ENCODE measurements around the gene HAGH. TPM values are rescaled to one million over a fixed set of nuclear protein-coding genes. Genes with fewer than 3 reads are reported as not detected.
A peak's percentile ranks its signal among the peaks of the same experiment; 100 is the strongest.

HAGH gene
- total and polyA plus RNA-seq, 9 of the 15 experiments (the other 6 are each of a cell fraction or from before 2014, with no cell fraction given) = 0.46 to 35.1 (median 16.8) TPM

GRCh38 chr16:1815461-1815860 lies 11.2 kb downstream of the HAGH start:
- DNase-seq (ENCODE audit: extremely low read depth in 1 of 4, low spot score in 3 of 4) = no peak
- no TSS peak for BruUV-seq (replicated peaks)
- H3K9me1 ChIP-seq (ENCODE audit: control insufficient read depth, insufficient read depth, low read length) = no peaks in the 10 kb centered on the region
- WGBS (ENCODE audit: insufficient coverage, low coverage, missing lambda C conversion rate) = 78% methylated on average over 11 of the region's 11 CpGs
- intact Hi-C loops (cut with micrococcal nuclease) = no loop called here
- no peak for TF ChIP-seq SAP30 (IDR thresholded peaks at IDR 0.05; ENCODE audit: borderline replicate concordance, insufficient read depth, low read depth, low read length, poor library complexity, severe bottlenecking)
- TF ChIP-seq, protein P1, sequence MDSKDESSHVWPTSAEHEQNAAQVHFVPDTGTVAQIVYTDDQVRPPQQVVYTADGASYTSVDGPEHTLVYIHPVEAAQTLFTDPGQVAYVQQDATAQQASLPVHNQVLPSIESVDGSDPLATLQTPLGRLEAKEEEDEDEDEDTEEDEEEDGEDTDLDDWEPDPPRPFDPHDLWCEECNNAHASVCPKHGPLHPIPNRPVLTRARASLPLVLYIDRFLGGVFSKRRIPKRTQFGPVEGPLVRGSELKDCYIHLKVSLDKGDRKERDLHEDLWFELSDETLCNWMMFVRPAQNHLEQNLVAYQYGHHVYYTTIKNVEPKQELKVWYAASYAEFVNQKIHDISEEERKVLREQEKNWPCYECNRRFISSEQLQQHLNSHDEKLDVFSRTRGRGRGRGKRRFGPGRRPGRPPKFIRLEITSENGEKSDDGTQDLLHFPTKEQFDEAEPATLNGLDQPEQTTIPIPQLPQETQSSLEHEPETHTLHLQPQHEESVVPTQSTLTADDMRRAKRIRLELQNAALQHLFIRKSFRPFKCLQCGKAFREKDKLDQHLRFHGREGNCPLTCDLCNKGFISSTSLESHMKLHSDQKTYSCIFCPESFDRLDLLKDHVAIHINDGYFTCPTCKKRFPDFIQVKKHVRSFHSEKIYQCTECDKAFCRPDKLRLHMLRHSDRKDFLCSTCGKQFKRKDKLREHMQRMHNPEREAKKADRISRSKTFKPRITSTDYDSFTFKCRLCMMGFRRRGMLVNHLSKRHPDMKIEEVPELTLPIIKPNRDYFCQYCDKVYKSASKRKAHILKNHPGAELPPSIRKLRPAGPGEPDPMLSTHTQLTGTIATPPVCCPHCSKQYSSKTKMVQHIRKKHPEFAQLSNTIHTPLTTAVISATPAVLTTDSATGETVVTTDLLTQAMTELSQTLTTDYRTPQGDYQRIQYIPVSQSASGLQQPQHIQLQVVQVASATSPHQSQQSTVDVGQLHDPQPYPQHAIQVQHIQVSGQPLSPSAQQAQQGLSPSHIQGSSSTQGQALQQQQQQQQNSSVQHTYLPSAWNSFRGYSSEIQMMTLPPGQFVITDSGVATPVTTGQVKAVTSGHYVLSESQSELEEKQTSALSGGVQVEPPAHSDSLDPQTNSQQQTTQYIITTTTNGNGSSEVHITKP (IDR thresholded peaks at IDR 0.05; ENCODE audit: partially characterized antibody) = peak; percentile 12
- no peak for TF ChIP-seq SRSF7 (optimal IDR thresholded peaks at IDR 0.05; ENCODE audit: low read depth, low read length)
- ATAC-seq = no peak
- H3K27me3 ChIP-seq (ENCODE audit: control insufficient read depth in 2 of 2, insufficient read depth in 2 of 2, low read length in 2 of 2) = no peaks in the 10 kb centered on the region
- H3K4me2 ChIP-seq (ENCODE audit: insufficient read depth, low read length) = no peak overlapping the region
- H3K4me3 ChIP-seq = no peak overlapping the region
- H3K4me1 ChIP-seq (replicated peaks in 1 of 2; ENCODE audit: control insufficient read depth in 2 of 2, insufficient read depth in 2 of 2, low read length in 2 of 2) = peaks cover 0 to 47% of the 10 kb centered on the region in 2 experiments; a peak in 3 of 5 replicates
- no peaks in the 10 kb centered on the region for H3K9me3 ChIP-seq (replicated peaks; ENCODE audit: control insufficient read depth, insufficient read depth, low read depth, low read length)
- H3K27ac ChIP-seq (ENCODE audit: extremely low read depth, low read depth, low read length) = no peak overlapping the region
- H2AFZ ChIP-seq (ENCODE audit: low read depth, low read length) = no peak overlapping the region
- CTCF ChIA-PET (ENCODE audit: low intra/inter-chr PET ratio) = no interaction called here
- no peak overlapping the region for H3K9ac ChIP-seq (ENCODE audit: insufficient read depth in 1 of 2, low read depth in 2 of 2, low read length in 2 of 2)
- H3K36me3 ChIP-seq (ENCODE audit: control insufficient read depth, insufficient read depth, low read length) = peaks cover 3% of the 10 kb centered on the region; the same call in 1 of the 3 replicates
- in situ Hi-C loops (cut with MboI) = no loop called here
- no peak for FAIRE-seq
- H4K20me1 ChIP-seq (replicated peaks; ENCODE audit: control insufficient read depth, insufficient read depth, low read length) = no peaks in the 10 kb centered on the region
- H3K79me2 ChIP-seq (ENCODE audit: control insufficient read depth, insufficient read depth, low read length) = no peaks in the 10 kb centered on the region
- POLR2A ChIA-PET = no interaction called here

All from K562 (cell line).